HepG2 (cell line): ENCODE results near the gene ATPAF1. TPM values are rescaled to one million over a fixed set of nuclear protein-coding genes. Genes with fewer than 3 reads are reported as not detected.

Source experiments
- ATAC-seq: fragments of 200-7000 bp; cut with Tn5 transposase; 3 replicates; pipeline ENCODE4 v1.9.1; 2020; ENCODE audit warnings: mild to moderate bottlenecking, moderate library complexity
- BruUV-seq: library from RNA; stranded (reverse); fragments of 400-500 nt; replicated peaks from 2 replicates; lab custom pipeline; 2021; lab: Mats Ljungman, UMichigan
- CTCF ChIA-PET: fragments of 300-600 bp; formaldehyde crosslinking; extraction: SDS; loops from one replicate; lab custom pipeline; 2021; ENCODE audit warnings: low total read pairs, inconsistent platforms, low intra/inter-chr PET ratio; lab: Yijun Ruan, JAX
- POLR2A ChIA-PET: fragments of 350-600 bp; sonication (Branson Sonifier 250); formaldehyde crosslinking; loops from one replicate; lab custom pipeline; 2020; ENCODE audit warnings: antibody characterized with exemption, inconsistent platforms; lab: Yijun Ruan, JAX
- DNase-seq: peaks from one replicate; pipeline ENCODE4 v3.0.0-alpha.2; 2015; ENCODE audit warnings: low spot score
- FAIRE-seq: peaks from 3 replicates; lab custom pipeline; 2011; peaks lifted over from hg19 to GRCh38; lab: Jason Lieb, UNC
- H2AFZ ChIP-seq: one replicate; pipeline ENCODE4 v1.6.1; 2011; ENCODE audit warnings: low read length, inconsistent platforms
- H3K27ac ChIP-seq: fragments of 300-600 bp; 3 replicates; pipeline ENCODE4 v1.8.0; 2011; ENCODE audit warnings: mixed run types, mild to moderate bottlenecking, mixed read lengths, low read length, inconsistent platforms; ENCODE audit not compliant: insufficient read depth; ENCODE audit errors: extremely low read length
- H3K27me3 ChIP-seq, 2 experiments: fragments of 200-600 bp in 1 of 2; 2 replicates in 1 of 2; 3 replicates in 1 of 2; pipeline versions ENCODE4 v1.6.0 to v1.8.0; 2011; ENCODE audit warnings: low read length in 2 of 2, mild to moderate bottlenecking in 2 of 2, moderate library complexity in 2 of 2, inconsistent platforms in 1 of 2; ENCODE audit not compliant: insufficient read depth in 2 of 2, control insufficient read depth in 1 of 2
- H3K36me3 ChIP-seq, 2 experiments: fragments of 200-600 bp in 1 of 2; replicated peaks in 1 of 2; 2 replicates in 1 of 2; 3 replicates in 1 of 2; pipeline versions ENCODE4 v1.5.1 to v1.8.0; 2011; ENCODE audit warnings: low read length in 2 of 2, inconsistent platforms in 1 of 2; ENCODE audit not compliant: insufficient read depth in 2 of 2, control insufficient read depth in 1 of 2
- H3K4me1 ChIP-seq: 2 replicates; pipeline ENCODE4 v1.5.1; 2012; ENCODE audit warnings: low read length, inconsistent platforms; ENCODE audit not compliant: insufficient read depth
- H3K4me2 ChIP-seq: 2 replicates; pipeline ENCODE4 v1.6.0; 2011; ENCODE audit warnings: low read depth, low read length, inconsistent platforms
- H3K4me3 ChIP-seq, 3 experiments: fragments of 200-600 bp in 1 of 3; sonication (generic), shearing (Covaris generic) in 1 of 3; replicated peaks in 1 of 3; 2 replicates each; pipeline ENCODE4 v1.5.1; 2011 to 2016; ENCODE audit warnings: low read length in 3 of 3, inconsistent platforms in 2 of 3, low read depth in 2 of 3, mild to moderate bottlenecking in 2 of 3, control low read depth in 1 of 3, mixed read lengths in 1 of 3; ENCODE audit not compliant: insufficient read depth in 1 of 3
- H3K79me2 ChIP-seq: one replicate; pipeline ENCODE4 v1.6.1; 2011; ENCODE audit warnings: low read length, inconsistent platforms; ENCODE audit not compliant: insufficient read depth
- H3K9ac ChIP-seq: 2 replicates; pipeline ENCODE4 v1.6.0; 2011; ENCODE audit warnings: mild to moderate bottlenecking, low read depth, low read length, inconsistent platforms; ENCODE audit not compliant: insufficient read depth
- H3K9me3 ChIP-seq: 2 replicates; pipeline ENCODE4 v1.5.1; 2012; ENCODE audit warnings: mild to moderate bottlenecking, low read length
- H4K20me1 ChIP-seq: 2 replicates; pipeline ENCODE4 v1.6.0; 2011; ENCODE audit warnings: inconsistent platforms, mild to moderate bottlenecking, low read length, moderate library complexity; ENCODE audit not compliant: insufficient read depth
- GATA4 ChIP-seq: sonication (generic); IDR thresholded peaks from 2 replicates; pipeline ENCODE4 v1.6.1; 2016; ENCODE audit warnings: antibody characterized with exemption, low read depth, borderline replicate concordance
- PHF5A ChIP-seq: IDR thresholded peaks from one replicate; pipeline ENCODE4 v1.6.1; 2018; ENCODE audit warnings: low read depth, missing genetic modification reagents; ENCODE audit not compliant: unreplicated experiment
- POLR2G ChIP-seq: fragments of 200-400 bp; formaldehyde crosslinking; IDR thresholded peaks from 2 replicates; pipeline ENCODE4 v1.6.1; 2018; ENCODE audit warnings: mild to moderate bottlenecking, low read depth, low read length, moderate library complexity
- SNAPC2 ChIP-seq: sonication (generic); formaldehyde crosslinking; IDR thresholded peaks from 2 replicates; pipeline ENCODE4 v1.8.1; 2022; ENCODE audit warnings: mild to moderate bottlenecking, missing genetic modification reagents
- ZNF510 ChIP-seq: sonication (generic); formaldehyde crosslinking; IDR thresholded peaks from 2 replicates; pipeline ENCODE4 v1.4.0; 2020; ENCODE audit warnings: low read depth, mild to moderate bottlenecking, missing genetic modification reagents
- ZNF850 ChIP-seq: sonication (generic); formaldehyde crosslinking; conservative IDR thresholded peaks from 2 replicates; pipeline ENCODE4 v1.9.0; 2021; ENCODE audit warnings: mild to moderate bottlenecking, missing genetic modification reagents
- WGBS: methylation state at CpG from one replicate; pipeline ENCODE4 v1.1.6; 2017; ENCODE audit warnings: low lambda C conversion rate; 5-methylcytosine and 5-hydroxymethylcytosine counted together
- in situ Hi-C: cut with HindIII; loops from 2 replicates; pipeline ENCODE4 v1.10.0; 2017; ENCODE audit warnings: low pct_unique_long_range_greater_than_20kb; ENCODE audit not compliant: extremely low pct_ligation_motif_present
- intact Hi-C: fragments of 100-400 bp; cut with micrococcal nuclease; formaldehyde crosslinking; loops from one replicate; pipeline ENCODE4 v1.10.0; 2022; ENCODE audit not compliant: unreplicated experiment
- polyA plus RNA-seq, 8 experiments: library from polyadenylated mRNA; depleted of rRNA in 3 of 8; stranded (reverse) in 7 of 8; unstranded in 1 of 8; fragments of >200 nt; fragmentation: Illumina TruSeq in 4 of 8; extraction: Trizol in 4 of 8; gene quantifications; 2 replicates each; pipeline versions ENCODE4 v1.2.1 to v1.2.3, GENCODE V29; 2011 to 2016; ENCODE audit warnings: low read depth in 4 of 8, missing spikeins in 1 of 8, mixed read lengths in 1 of 8; ENCODE audit not compliant: insufficient read depth in 1 of 8
- total RNA-seq, 5 experiments: library from RNA; depleted of rRNA; stranded (reverse); fragments of >200 nt; fragmentation: Illumina TruSeq; extraction: Trizol; gene quantifications; 2 replicates each; pipeline ENCODE4 v1.2.3, GENCODE V29; 2016; ENCODE audit warnings: low read depth in 1 of 5
- TF ChIP-seq, protein P1 (sequence below): sonication (generic); formaldehyde crosslinking; IDR thresholded peaks from 2 replicates; pipeline ENCODE4 v1.4.0; 2020; ENCODE audit warnings: low read depth, mild to moderate bottlenecking, missing genetic modification reagents

Gene ATPAF1
- total and polyA plus RNA-seq, 2 of the 13 experiments (the other 11 are each of a cell fraction or from before 2014, with no cell fraction given), result 66.6 to 76.7 TPM

DNA sequence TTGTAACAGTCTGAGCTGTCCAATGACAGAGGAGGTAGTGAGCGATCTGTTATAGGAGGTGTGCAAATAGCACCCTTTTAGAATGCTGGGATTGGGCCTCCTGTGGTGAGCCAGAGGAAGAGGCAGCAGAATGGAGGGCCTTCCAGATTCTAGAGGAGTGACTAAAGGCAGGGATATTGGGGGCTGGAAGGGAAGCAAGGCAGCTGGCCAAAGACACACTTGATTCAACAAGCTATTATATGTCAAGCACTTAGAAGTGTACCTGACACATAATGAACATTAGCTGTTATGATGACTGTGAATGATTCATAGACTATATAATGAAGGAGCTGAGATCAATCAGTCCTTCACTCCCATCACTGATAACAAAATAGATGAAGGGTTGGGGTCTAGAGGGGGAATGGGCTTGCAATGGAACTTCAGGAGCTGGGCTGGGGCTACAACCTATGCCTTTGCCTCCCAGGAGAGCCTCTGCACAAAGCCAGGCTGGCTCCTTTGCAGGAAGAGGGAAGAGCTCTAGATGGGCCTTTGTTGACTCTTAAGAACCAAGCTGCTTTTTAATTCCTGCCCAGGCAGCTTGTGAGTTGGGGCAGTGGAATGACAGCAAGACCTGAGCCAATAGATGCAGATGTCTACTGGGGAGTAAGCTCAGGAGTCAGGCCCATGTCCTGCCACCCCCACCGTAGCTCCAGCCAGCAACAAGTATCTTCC is 61.8 kb downstream of the ATPAF1 start:
- CTCF ChIA-PET, result no interaction called here
- ATAC-seq, result no peak
- Histone ChIP-seq H3K79me2 (peaks cover 7% of the 10 kb centered on the region), H3K27me3 (no peaks in the 10 kb centered on the region), H4K20me1 (no peaks in the 10 kb centered on the region), H3K9ac (no peak overlapping the region), H3K9me3 (no peaks in the 10 kb centered on the region), H3K36me3 (peaks cover 0 to 4% of the 10 kb centered on the region in 2 experiments; a peak in 1 of 5 replicates)
- 95% methylated on average over 2 of the region's 2 CpGs for WGBS
- intact Hi-C loops (no loop called here), in situ Hi-C loops (no loop called here)
- TF ChIP-seq, protein P1, sequence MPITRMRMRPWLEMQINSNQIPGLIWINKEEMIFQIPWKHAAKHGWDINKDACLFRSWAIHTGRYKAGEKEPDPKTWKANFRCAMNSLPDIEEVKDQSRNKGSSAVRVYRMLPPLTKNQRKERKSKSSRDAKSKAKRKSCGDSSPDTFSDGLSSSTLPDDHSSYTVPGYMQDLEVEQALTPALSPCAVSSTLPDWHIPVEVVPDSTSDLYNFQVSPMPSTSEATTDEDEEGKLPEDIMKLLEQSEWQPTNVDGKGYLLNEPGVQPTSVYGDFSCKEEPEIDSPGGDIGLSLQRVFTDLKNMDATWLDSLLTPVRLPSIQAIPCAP (CRISPR knock-in tag), result no peak
- TF ChIP-seq SNAPC2 (no peak), ZNF510 (CRISPR knock-in tag) (no peak), POLR2G (no peak), ZNF850 (CRISPR knock-in tag) (no peak), PHF5A (CRISPR knock-in tag) (no peak), GATA4 (no peak)
- TF ChIP-seq, all 625 proteins: peak for 0
- POLR2A ChIA-PET, result interaction anchor here (4.3 kb wide), 1 partner anchor 10 kb away, joined by 79 read pairs; the partner anchor contains the start of gene MOB3C
- BruUV-seq, result no TSS peak
- H3K27ac ChIP-seq, result no peak overlapping the region
- no peak for DNase-seq
- no peak for FAIRE-seq
- H2AFZ ChIP-seq, result no peak overlapping the region
- peaks cover 33% of the 10 kb centered on the region for H3K4me1 ChIP-seq
- H3K4me3 ChIP-seq, result no peak overlapping the region
- no peak overlapping the region for H3K4me2 ChIP-seq
